GM12873 (cell line): Measurements from ENCODE around the gene ZNF665.

ENCODE experiments used
- TF ChIP-seq, protein P1 (sequence below): IDR thresholded peaks from 2 replicates; pipeline ENCODE4 v1.5.1; 2012; ENCODE audit warnings: low read depth, mild to moderate bottlenecking, moderate library complexity, low read length, control low read depth; ENCODE audit not compliant: insufficient read depth; ENCODE audit errors: missing control alignments

The ZNF665 gene

DNA sequence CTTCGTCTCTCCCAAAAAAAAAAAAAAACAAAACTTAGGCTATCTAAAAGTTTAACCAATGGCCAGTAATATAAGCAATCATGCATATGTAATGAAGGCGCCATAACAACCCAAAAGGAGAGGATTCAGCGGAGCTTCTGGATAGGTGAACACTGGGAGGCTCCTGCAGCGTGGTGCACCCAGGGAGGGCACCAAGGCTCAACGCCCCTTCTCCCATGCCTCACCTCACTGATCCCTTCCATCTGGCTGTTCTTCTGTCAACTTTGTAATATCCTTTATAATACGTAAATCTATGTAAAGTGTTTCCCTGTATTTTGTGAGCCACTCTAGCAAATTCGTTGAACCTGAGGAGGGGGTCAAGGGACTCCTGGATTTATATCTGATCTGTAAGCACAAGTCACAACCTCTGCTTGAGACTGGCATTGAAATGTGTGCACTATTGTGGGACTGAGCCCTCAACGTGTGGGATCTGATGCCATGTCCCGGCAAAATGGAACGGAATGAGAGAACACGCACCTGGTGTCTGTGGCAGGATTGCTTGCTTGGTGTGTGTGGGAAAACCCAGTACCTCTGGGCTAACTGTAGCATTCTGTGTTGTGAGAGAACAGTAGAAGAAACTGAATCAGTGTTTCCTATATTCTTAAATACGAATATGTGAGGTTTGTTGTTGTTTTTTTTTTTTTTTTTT lies 521 bp upstream of the ZNF665 start:
- TF ChIP-seq, protein P1, sequence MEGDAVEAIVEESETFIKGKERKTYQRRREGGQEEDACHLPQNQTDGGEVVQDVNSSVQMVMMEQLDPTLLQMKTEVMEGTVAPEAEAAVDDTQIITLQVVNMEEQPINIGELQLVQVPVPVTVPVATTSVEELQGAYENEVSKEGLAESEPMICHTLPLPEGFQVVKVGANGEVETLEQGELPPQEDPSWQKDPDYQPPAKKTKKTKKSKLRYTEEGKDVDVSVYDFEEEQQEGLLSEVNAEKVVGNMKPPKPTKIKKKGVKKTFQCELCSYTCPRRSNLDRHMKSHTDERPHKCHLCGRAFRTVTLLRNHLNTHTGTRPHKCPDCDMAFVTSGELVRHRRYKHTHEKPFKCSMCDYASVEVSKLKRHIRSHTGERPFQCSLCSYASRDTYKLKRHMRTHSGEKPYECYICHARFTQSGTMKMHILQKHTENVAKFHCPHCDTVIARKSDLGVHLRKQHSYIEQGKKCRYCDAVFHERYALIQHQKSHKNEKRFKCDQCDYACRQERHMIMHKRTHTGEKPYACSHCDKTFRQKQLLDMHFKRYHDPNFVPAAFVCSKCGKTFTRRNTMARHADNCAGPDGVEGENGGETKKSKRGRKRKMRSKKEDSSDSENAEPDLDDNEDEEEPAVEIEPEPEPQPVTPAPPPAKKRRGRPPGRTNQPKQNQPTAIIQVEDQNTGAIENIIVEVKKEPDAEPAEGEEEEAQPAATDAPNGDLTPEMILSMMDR = no peak

DNA sequence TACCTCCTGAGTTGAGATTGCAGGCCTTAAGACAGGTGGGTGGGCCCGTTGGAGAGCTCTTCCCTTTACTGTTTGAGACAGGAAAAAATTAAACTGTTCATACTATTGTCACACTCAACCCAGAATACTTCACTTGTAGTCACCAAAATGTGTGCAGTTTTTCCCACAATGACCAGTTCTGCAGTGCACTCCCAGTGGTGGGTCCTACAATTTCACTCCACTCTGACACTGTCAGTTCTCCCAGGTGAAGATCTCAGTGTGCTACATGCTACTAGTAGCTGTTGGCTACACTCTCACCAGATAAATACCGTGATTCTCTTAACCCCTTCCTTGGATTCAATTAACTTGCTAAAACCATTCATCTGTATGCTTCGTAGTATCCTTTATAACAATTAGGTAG lies 2.9 kb downstream of the ZNF665 start:
- TF ChIP-seq, protein P1 = no peak

DNA sequence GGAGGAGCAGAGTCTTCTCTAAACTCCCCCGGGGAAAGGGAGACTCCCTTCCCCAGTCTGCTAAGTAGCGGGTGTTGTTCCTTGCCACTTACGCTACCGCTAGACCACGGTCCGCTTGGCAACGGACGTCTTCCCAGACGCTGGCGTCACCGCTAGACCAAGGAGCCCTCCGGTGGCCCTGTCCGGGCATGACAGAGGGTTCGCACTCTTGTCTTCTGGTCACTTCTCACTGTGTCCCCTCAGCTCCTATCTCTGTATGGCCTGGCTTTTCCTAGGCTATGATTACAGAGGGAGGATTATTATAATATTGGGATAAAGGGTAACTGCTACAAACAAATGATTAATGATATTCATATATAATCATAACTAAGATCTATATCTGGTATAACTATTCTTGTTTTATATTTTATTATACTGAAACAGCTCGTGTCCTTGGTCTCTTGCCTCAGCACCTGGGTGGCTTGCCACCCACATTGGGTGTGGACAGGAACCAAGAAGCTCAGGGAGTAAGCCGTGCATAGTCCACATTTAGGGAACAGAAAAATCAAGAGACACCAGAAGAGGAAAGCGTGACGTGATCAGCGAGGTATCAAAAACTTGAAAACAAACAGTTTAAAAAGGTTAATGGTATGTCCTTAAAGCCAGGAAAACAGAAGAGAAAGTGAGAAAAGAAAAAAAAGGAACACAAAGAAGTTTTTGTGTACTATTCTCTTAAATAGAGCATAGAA lies 7.8 kb downstream of the ZNF665 start:
- TF ChIP-seq, protein P1 = peak; percentile 18

DNA sequence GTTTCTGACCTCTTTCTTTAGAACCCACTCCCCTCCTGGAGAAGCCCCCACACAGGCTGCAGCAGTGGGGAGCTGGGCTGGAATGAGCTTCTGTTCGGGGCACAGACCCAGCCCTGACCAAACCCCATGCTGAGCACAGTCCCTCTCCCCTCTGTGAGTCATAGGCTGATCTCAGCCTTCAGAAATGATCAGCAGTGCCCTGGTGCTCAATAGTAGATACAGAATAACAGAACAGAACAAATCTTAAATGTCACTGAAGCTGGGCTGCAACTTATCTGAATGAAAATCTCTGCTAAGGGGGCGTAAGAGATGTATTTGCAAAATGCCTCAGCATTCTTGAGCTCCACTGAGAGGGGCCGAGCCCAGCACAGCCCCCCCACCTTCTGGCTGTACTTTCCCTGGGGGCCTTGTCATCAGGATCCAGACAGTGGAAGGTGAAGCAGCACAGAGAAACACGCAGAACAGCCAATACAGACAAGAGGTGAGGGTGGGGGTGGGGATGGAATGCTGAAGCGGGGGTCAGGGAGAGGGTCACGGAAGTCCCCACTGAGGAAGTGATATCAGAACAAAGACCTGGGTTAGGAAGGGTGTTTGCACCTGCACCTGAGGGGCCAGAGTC lies 9.9 kb downstream of the ZNF665 start:
- TF ChIP-seq, protein P1 = no peak

DNA sequence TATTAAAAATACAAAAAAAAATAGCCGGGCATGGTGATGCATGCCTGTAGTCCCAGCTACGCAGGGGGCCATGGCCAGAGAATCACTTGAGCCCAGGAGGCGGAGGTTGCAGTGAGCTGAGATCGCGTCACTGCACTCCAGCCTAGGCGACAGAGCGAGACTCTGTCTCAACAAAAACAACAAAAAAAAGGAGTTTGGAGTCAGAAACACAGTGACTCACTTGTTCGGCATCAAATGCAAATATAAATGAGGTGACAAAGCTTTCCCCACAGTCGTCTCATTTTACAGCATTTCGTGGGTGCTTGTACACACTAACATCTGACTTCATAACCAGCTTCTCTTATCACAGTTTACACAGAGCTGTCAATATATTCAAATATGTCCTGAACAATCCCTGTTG lies 11.0 kb downstream of the ZNF665 start:
- TF ChIP-seq, protein P1 = no peak

DNA sequence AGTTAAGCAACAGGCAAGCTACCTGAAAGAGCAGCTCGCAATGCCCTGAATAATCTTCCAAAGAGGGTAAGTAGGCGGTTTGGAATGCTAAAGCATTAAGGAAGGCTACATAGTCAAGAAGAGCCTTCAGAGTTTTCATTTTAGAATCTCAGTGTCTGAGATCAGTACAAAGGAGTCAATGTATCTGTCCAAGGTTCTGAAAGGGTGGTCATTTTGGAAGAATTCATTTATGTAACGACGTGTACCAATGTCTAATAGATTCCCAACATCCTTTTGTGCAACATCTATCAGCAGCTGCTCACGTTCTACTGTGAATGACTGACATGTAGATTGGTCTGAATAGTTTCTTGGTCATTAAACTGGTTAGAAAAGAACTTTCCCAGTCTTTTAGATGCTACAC lies 15.2 kb downstream of the ZNF665 start:
- TF ChIP-seq, protein P1 = no peak

DNA sequence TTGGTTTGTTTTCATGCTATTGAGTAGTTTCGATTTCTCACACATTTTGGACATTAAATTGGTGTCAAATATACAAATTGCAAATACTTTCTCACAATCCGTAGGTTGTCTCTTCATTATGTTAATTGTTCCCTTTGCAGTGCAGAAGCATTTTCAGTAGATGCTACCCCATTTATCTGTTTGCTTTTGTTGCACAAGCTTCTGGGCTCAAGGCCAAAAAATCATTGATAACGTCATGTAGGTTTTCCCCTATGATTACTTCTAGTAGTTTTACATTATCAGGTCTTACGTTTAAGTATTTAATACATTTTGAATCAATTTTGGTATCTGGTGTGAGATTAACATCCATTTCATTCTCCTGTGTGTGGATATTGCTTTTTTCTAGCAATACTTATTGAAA lies 20.3 kb downstream of the ZNF665 start:
- TF ChIP-seq, protein P1 = no peak
